Measurements from ENCODE around the gene CALML3. TPM values are rescaled to one million over a fixed set of nuclear protein-coding genes. Genes with fewer than 3 reads are reported as not detected.

Gene CALML3
- total RNA-seq, 1 experiment from 2014 or later, result not detected

- DNase-seq, result no peak
- Histone ChIP-seq H3K4me1 (ENCODE audit: insufficient read depth, low read length) (no peaks in the 10 kb centered on the region; the same call in 1 of the 2 replicates), H4K5ac (ENCODE audit: insufficient read length, low read depth, low read length) (no peak overlapping the region), H2BK20ac (ENCODE audit: low read depth, low read length, poor library complexity, severe bottlenecking) (no peak overlapping the region), H4K91ac (ENCODE audit: insufficient read length, low read depth, low read length) (no peak overlapping the region), H3K27me3 (ENCODE audit: insufficient read depth, low read length) (no peaks in the 10 kb centered on the region), H3T11ph (ENCODE audit: low read length) (no peak overlapping the region), H3K79me1 (ENCODE audit: insufficient read depth, low read depth, low read length, poor library complexity, severe bottlenecking) (no peaks in the 10 kb centered on the region), H3K27ac (ENCODE audit: insufficient read length, low read depth, low read length) (no peak overlapping the region), H3K4me2 (ENCODE audit: insufficient read depth, insufficient read length, low read length) (no peak overlapping the region), H4K20me1 (ENCODE audit: control insufficient read depth, insufficient read depth, insufficient read length) (no peaks in the 10 kb centered on the region), H3K23me2 (ENCODE audit: insufficient read length, low read depth, low read length, poor library complexity, severe bottlenecking) (no peaks in the 10 kb centered on the region), H4K8ac (replicated peaks; ENCODE audit: insufficient read length, low read depth, low read length) (no peak overlapping the region), H2AFZ (ENCODE audit: low read length) (no peak overlapping the region), H3K79me2 (ENCODE audit: insufficient read depth, low read length) (no peaks in the 10 kb centered on the region), H3K18ac (ENCODE audit: insufficient read length, low read depth, low read length) (no peak overlapping the region), H3K9me3 (ENCODE audit: control insufficient read depth, low read depth, low read length) (no peaks in the 10 kb centered on the region), H2BK5ac (ENCODE audit: insufficient read length, low read length) (no peak overlapping the region), H3K14ac (ENCODE audit: insufficient read depth, low read length) (no peak overlapping the region; the same call in 1 of the 2 replicates), H3K4ac (ENCODE audit: low read depth, low read length) (no peak overlapping the region), H2BK12ac (ENCODE audit: insufficient read length, low read depth, low read length) (no peak overlapping the region), H3K56ac (ENCODE audit: insufficient read length, low read depth, low read length) (no peak overlapping the region), H3K23ac (ENCODE audit: insufficient read length, low read depth, low read length) (no peak overlapping the region), H2AK5ac (ENCODE audit: insufficient read length, low read length) (no peak overlapping the region), H3K9ac (ENCODE audit: extremely low read depth, insufficient read length, low read length) (no peak overlapping the region), H2BK120ac (ENCODE audit: low read depth, low read length, poor library complexity, severe bottlenecking) (no peak overlapping the region), H2BK15ac (ENCODE audit: low read depth, low read length) (no peak overlapping the region)
- no peak overlapping the region for H3K4me3 Mint-ChIP-seq
- H3K4me1 Mint-ChIP-seq, result peaks cover 7 to 11% of the 10 kb centered on the region in 2 experiments
- WGBS (ENCODE audit: extremely low coverage, insufficient read length, low lambda C conversion rate), result no CpG with 5 or more reads among the region's 18 CpGs
- TF ChIP-seq CTCF (conservative IDR thresholded peaks at IDR 0.05), result no peak
- no peak overlapping the region for H3K27ac Mint-ChIP-seq
- peaks cover 2% of the 10 kb centered on the region for H3K27me3 Mint-ChIP-seq (ENCODE audit: low read depth)
- H3K36me3 Mint-ChIP-seq (ENCODE audit: insufficient read depth in 1 of 3, low read depth in 3 of 3), result no peaks in the 10 kb centered on the region; a peak in 1 of 7 replicates
- H3K9me3 Mint-ChIP-seq, result no peaks in the 10 kb centered on the region
These were observed 16.6 kb upstream of the CALML3 start for GRCh38 chr10:5508161-5508604.

All from H9 (cell line).